Kidney epithelial cell (primary cell): Measurements from ENCODE around the gene CMTR1. TPM values are rescaled to one million over a fixed set of nuclear protein-coding genes. Genes with fewer than 3 reads are reported as not detected.

Experiments
- DNase-seq: peaks from one replicate; pipeline ENCODE4 v3.0.0-alpha.2; 2010; ENCODE audit warnings: low read depth
- H3K27me3 ChIP-seq: 2 replicates; pipeline ENCODE4 v1.6.0; 2011; ENCODE audit warnings: low read length; ENCODE audit not compliant: control insufficient read depth, insufficient read depth
- H3K36me3 ChIP-seq: 2 replicates; pipeline ENCODE4 v1.5.1; 2011; ENCODE audit warnings: low read length; ENCODE audit not compliant: control insufficient read depth, insufficient read depth
- H3K4me3 ChIP-seq: 2 replicates; pipeline ENCODE4 v1.5.1; 2011; ENCODE audit warnings: low read depth, mild to moderate bottlenecking, control low read depth, low read length
- total RNA-seq: library from RNA; depleted of rRNA; stranded (reverse); fragments of >200 nt; gene quantifications from 2 replicates; pipeline ENCODE4 v1.2.3, GENCODE V29; 2015
- TF ChIP-seq, protein P1 (sequence below): IDR thresholded peaks from 2 replicates; pipeline ENCODE4 v1.5.1; 2011; ENCODE audit warnings: mild to moderate bottlenecking, moderate library complexity, low read length, control low read depth, inconsistent platforms; ENCODE audit not compliant: insufficient read depth, poor library complexity, severe bottlenecking

CMTR1 gene
- total RNA-seq, 1 donor from 2014 or later, result 22.9 TPM

DNA sequence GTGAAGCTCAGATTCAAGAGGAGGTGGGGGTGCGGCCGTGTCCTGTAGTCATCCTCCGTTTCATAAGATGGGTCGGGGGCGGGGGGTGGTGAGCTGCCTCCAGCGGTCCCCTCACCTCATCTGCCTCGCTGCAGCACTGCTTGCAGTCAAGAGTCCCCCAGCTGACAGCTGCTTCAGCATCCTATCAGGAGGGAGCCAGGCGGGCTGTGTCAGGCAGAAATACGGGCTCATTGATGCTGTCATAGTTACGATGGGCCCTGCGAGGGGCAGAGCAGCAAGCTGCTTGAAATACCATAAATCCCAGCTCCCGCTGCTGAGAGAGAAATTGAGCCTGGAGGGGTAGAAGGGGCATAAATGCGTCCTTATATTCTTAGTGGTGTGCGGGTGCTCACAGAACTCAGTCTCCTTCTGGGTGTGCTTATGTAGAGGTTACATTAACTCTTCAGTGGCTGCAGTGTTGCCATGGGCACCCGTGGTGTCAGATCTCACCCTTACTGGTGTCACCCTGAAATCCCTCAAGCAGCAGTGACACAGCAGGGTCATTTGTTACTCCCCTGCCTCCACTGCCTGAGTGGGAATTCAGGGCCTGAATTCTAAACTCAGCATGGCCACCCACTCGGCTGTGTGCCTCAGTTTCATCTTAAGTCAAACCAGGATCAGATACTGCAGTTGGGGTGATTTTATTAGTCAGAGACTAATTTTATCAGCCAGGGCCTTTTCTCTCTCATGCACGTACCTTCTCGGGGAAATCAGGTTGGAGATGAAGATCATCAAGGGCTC lies 44.8 kb downstream of the CMTR1 start:
- TF ChIP-seq, protein P1, sequence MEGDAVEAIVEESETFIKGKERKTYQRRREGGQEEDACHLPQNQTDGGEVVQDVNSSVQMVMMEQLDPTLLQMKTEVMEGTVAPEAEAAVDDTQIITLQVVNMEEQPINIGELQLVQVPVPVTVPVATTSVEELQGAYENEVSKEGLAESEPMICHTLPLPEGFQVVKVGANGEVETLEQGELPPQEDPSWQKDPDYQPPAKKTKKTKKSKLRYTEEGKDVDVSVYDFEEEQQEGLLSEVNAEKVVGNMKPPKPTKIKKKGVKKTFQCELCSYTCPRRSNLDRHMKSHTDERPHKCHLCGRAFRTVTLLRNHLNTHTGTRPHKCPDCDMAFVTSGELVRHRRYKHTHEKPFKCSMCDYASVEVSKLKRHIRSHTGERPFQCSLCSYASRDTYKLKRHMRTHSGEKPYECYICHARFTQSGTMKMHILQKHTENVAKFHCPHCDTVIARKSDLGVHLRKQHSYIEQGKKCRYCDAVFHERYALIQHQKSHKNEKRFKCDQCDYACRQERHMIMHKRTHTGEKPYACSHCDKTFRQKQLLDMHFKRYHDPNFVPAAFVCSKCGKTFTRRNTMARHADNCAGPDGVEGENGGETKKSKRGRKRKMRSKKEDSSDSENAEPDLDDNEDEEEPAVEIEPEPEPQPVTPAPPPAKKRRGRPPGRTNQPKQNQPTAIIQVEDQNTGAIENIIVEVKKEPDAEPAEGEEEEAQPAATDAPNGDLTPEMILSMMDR, result no peak
- no peak overlapping the region for H3K4me3 ChIP-seq
- H3K27me3 ChIP-seq, result no peaks in the 10 kb centered on the region
- H3K36me3 ChIP-seq, result no peaks in the 10 kb centered on the region
- DNase-seq, result no peak

DNA sequence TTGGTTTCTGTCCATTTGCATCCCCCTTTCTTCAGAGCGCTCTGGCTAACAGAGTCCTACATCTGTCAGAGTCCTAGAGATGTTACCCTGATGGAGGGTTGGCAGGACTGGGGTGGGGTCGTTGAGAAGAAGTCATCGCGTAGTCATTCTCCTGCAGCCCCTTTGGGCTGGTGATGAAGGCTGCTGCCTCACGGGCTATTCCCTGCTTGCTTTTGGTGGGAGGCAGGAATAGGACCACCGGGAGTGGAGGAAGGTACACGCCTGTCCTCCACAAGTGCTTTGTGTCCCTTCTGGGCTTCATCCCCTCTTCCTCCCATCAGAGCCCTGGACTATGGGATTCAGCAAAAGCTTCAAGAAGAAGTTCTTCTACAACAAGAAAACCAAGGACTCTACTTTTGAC lies 45.8 kb downstream of the CMTR1 start:
- no peaks in the 10 kb centered on the region for H3K27me3 ChIP-seq
- no peaks in the 10 kb centered on the region for H3K36me3 ChIP-seq
- TF ChIP-seq, protein P1, result no peak
- no peak overlapping the region for H3K4me3 ChIP-seq
- no peak for DNase-seq

DNA sequence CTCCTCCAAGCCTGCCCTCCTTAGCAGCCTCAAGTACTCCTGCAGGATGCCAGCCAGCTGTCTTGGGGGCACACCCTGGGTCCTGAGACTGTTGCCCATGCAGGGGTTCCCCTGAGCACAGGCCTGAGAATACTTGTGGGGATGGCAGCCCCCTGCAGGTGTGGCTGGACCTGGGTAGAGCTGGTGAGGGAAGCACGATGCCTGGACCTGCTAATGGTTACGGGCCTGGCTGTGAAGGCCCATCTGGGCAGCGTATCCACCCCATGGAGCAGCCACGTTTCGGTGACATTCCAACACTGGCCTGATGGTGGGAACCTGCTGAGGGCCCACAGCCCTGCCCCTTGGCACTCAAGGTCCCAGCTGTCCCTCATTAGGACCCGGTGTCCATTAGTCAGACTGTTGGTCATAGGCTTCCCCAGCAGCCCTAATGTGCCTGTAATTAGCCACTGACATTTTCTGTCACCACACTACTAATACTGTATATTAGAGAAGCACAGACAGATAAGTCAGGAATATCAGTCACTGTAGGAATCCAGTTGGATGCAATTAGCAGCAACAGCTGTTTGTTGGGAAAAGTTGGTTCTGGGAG lies 46.3 kb downstream of the CMTR1 start:
- Histone ChIP-seq H3K36me3 (no peaks in the 10 kb centered on the region), H3K27me3 (no peaks in the 10 kb centered on the region), H3K4me3 (no peak overlapping the region)
- no peak for DNase-seq
- TF ChIP-seq, protein P1, result no peak

DNA sequence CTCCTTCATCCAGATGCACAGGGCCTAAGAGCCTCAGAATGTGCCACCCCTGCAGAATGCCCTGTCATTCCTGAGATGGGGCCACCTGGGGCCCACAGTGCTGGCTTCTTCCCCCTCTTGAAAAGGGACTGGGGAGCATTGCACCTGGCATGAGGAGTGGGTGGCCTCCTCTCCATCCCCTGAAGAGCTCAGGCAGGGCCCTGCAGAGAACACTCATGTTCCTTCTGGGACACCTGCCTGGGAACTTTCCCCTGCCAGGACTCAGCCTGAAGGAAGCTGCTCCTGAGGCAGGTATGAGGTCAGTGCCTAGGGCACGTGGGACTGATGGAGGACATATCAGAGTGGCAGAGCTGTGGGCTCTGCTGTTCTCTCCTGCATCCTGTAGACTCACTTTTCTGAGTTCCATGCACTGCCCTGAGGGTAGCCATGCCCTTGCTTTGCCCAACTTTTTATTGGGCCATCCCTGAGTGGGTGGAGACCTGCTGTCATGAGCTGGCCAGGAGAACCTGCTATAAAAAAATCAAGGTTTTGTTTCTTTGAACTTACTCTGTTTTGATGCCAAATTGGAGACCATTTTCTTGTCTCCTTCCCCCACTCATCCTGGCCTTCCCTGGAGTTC lies 47.2 kb downstream of the CMTR1 start:
- H3K27me3 ChIP-seq, result no peaks in the 10 kb centered on the region
- TF ChIP-seq, protein P1, result no peak
- no peak overlapping the region for H3K4me3 ChIP-seq
- H3K36me3 ChIP-seq, result no peaks in the 10 kb centered on the region
- DNase-seq, result no peak

DNA sequence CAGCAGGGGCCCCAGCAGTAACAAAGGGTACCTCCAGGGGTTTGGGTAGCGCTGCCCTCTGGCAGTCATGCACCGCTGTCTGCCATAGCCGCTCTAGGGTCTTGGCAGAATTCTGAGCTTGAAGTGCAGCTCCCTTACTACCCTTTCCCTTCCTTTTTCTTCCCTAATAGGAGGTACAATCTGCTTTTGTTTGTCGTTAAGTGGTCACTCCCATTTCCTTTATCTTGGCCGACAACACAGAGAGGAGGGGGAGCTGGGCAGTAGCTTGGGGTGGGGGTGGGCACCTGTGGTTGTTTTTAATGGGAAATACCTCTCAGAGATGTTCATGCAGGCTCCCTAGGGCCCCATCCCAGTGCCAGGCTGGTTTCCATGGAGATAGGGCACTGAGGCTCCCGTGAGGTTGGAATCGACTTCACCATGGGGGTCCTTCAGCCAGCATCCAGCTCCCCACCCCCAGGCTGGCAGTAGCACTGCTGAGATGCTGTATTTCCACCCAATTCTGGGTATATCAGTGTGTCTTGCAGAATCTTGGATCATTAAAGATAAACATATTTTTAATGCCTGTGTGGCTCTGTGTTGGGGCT lies 48.0 kb downstream of the CMTR1 start:
- Histone ChIP-seq H3K27me3 (no peaks in the 10 kb centered on the region), H3K36me3 (no peaks in the 10 kb centered on the region), H3K4me3 (no peak overlapping the region)
- TF ChIP-seq, protein P1, result no peak
- DNase-seq, result no peak
